NB4 (cell line): Measurements from ENCODE around the gene SCAF8.

ENCODE experiments used
- DNase-seq: peaks from one replicate; pipeline ENCODE4 v3.0.0; 2010; ENCODE audit warnings: low read depth
- H3K4me3 ChIP-seq: one replicate; pipeline ENCODE4 v1.5.1; 2011; ENCODE audit warnings: mild to moderate bottlenecking, low read depth, low read length, moderate library complexity
- MYC ChIP-seq: IDR thresholded peaks from 2 replicates; pipeline ENCODE4 v1.6.1; 2011; ENCODE audit warnings: low read depth, low read length
- POLR2A ChIP-seq: IDR thresholded peaks from 2 replicates; pipeline ENCODE4 v1.6.1; 2011; ENCODE audit warnings: mild to moderate bottlenecking; ENCODE audit not compliant: insufficient read length; ENCODE audit errors: extremely low read depth
- TF ChIP-seq, protein P1 (sequence below): IDR thresholded peaks from one replicate; pipeline ENCODE4 v1.5.1; 2012; ENCODE audit warnings: low read depth, low read length
- TF ChIP-seq, protein P2 (sequence below): IDR thresholded peaks from 2 replicates; pipeline ENCODE4 v1.6.1; 2011; ENCODE audit warnings: low read depth, low read length

Gene SCAF8

DNA sequence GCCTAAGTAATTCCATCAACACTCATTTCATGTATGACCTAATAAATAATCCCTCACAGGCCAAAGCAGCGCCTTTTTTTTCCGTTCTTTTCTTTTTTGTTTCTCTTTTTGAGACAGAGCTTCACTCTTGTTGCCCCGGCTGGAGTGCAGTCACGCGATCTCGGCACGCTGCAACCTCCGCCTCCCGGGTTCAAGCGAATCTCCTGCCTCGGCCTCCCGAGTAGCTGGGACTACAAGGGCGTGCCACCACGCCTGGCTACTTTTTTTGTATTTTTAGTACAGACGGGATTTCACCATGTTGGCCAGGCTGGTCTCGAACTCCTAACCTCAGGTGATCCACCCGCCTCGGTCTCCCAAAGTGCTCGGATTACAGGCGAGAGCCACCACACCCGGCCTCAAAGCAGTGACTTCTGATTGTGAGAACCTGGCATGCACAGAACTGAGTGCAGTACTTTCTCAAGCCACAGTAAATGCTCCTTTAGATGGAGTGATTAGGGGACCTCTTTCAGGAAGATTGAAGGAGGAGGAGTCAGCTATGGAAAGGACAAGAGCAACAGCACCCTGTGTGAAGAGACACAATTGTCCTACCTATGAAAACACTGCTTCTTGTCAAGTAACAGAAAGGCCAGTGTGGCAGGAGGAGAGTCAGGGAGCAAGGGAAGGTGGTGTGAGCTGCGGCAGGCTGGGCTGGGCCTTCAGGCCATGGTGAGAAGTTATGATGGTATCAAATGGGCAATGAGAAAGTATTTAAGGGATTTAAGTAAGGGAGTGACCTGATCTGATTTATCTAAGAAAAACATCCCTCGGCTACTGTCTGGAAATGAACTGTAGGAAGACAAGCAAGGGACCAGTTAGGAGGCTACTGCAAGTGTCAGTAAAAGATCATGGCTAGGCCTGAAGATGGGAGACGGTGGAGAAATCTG lies 1.7 kb upstream of the SCAF8 start:
- DNase-seq, result peak; percentile 18
- no peak overlapping the region for H3K4me3 ChIP-seq
- TF ChIP-seq, protein P1, sequence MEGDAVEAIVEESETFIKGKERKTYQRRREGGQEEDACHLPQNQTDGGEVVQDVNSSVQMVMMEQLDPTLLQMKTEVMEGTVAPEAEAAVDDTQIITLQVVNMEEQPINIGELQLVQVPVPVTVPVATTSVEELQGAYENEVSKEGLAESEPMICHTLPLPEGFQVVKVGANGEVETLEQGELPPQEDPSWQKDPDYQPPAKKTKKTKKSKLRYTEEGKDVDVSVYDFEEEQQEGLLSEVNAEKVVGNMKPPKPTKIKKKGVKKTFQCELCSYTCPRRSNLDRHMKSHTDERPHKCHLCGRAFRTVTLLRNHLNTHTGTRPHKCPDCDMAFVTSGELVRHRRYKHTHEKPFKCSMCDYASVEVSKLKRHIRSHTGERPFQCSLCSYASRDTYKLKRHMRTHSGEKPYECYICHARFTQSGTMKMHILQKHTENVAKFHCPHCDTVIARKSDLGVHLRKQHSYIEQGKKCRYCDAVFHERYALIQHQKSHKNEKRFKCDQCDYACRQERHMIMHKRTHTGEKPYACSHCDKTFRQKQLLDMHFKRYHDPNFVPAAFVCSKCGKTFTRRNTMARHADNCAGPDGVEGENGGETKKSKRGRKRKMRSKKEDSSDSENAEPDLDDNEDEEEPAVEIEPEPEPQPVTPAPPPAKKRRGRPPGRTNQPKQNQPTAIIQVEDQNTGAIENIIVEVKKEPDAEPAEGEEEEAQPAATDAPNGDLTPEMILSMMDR, result no peak
- no peak for TF ChIP-seq POLR2A
- no peak for TF ChIP-seq MYC
- TF ChIP-seq, protein P2, sequence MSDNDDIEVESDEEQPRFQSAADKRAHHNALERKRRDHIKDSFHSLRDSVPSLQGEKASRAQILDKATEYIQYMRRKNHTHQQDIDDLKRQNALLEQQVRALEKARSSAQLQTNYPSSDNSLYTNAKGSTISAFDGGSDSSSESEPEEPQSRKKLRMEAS, result no peak

DNA sequence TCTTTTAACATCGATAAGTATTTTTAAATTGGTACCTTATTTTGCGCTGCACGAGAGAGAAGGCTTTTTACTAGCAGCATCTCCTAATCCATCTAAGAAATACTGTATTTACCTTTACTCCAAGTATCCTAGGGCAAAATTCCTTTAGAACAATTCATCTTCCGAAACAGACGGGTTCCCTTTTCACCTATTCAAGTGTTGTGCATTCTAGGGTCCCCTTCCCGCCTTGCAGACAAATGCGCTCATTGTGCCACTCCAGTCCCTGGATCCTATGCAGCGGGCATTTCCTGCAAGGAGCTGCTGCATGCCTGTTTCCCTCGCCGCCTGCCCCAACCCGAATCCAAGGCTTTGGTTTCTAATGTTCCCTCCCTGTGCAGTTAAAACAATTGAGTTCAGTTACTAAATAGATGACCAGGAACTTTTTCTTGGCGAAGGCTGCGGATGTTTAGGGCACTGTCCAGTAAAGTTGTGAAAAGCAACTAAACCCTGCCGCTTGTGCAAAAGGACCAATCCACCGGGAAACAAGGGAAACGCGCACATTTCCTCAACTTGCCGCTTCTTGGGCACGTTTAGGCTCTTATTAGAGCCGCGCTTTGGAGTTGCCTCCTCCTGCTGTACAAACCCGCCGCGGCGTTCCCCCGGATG lies 556 bp upstream of the SCAF8 start:
- H3K4me3 ChIP-seq, result peak overlapping the region; percentile 91
- DNase-seq, result no peak
- TF ChIP-seq, protein P1, result no peak
- TF ChIP-seq POLR2A, result peak; percentile 53

DNA sequence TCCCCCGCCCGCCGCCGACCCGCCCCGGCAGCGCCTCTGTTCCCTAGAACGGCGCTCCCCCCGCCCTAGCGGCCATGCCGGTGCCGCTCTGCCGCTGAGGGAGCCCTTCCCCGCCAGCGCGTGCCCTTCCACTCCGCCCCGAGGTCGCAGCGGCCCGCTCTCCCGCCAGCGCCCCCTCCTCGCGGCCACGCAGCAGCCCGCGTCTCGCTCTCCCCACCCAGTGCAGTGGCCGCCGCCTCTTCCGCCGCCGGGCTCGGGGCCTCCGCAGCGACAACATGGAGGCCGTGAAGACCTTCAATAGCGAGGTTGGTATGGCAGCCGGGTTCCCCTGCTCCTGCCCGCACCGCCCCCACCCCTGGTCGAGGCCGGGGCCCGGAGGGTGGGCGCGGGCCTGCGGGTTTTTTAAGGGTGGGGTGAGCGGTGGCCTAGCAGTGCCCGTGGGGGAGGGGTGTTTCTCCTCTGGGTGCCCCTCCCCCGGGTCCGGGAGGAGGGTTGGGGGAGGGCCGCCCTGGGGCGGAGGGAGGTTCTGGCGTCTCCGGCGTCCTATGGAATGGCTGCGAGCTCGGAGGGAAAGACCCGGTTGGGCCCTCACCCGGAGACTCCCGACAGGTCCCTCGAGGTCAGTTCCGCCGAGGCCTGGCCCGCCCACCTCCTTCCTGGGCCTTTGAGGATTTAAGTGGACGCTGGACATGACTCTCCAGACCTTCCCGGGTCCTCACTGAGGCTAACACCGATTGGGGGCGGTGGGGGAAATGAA lies 588 bp downstream of the SCAF8 start:
- DNase-seq, result peak; percentile 96
- peak overlapping the region; percentile 85 for H3K4me3 ChIP-seq
- TF ChIP-seq POLR2A, result no peak
- TF ChIP-seq MYC, result peak; percentile 61; the same call in 1 of the 2 replicates
- TF ChIP-seq, protein P2, result 0 out of 2 replicates have a peak, but pooled peaks have one; percentile 6
- TF ChIP-seq, protein P1, result no peak

DNA sequence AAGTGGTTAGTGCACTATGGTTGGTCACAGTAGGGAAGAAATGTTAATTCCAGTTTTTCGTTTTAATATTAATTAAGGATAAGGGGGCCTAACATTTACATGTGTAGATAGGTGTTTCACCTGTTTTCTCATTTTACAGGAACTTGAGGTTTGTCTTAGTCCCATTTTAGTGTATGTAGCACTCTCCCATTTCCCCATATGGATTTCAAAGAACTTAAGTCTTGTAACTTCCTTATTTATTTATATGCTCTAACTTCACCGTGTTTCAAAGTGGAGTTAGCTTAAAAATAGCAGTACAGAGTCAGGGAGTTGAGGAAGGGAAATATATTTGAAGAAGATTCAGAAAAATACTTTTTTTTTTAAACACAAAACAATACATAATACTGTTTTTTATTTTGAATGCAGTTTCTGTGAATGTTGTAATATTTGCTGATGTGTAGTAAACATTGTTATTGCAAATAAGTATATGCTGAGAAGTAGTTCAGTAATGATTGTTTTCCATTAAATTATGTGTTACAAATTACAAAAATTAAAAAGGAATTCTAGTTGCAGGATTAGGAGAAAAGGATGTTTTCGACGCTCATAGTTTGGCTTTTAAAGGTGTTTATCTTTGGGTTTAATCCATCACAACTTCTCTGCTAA lies 3.5 kb downstream of the SCAF8 start:
- peak; percentile 50 for DNase-seq
- TF ChIP-seq, protein P1, result no peak
- TF ChIP-seq, protein P2, result no peak
- no peak for TF ChIP-seq MYC
- TF ChIP-seq POLR2A, result no peak
- H3K4me3 ChIP-seq, result peak overlapping the region; percentile 40

DNA sequence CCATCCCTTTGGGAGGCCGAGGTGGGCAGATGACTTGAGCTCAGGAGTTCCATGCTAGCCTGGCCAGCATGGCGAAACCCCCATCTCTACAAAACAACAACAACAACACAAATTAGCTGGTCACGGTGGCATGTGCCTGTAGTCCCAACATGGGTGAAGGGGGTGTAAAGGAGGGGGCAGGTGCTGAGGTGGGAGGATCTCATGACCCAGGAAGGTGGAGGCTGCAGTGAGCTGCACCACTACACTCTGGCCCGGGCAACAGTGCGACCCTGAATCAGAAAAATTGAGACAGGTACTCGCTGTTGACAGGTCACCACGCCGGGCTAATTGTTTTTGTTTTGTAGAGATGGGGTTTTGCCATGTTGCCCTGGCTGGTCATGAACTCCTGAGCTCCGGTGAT lies 4.2 kb downstream of the SCAF8 start:
- H3K4me3 ChIP-seq, result peak overlapping the region; percentile 40
- TF ChIP-seq POLR2A (no peak), MYC (no peak)
- TF ChIP-seq, protein P2, result no peak

More for the DNA sequence above, 4.2 kb downstream of the SCAF8 start:
- no peak for DNase-seq
